ENCODE data around the gene ITGA1.

DNA sequence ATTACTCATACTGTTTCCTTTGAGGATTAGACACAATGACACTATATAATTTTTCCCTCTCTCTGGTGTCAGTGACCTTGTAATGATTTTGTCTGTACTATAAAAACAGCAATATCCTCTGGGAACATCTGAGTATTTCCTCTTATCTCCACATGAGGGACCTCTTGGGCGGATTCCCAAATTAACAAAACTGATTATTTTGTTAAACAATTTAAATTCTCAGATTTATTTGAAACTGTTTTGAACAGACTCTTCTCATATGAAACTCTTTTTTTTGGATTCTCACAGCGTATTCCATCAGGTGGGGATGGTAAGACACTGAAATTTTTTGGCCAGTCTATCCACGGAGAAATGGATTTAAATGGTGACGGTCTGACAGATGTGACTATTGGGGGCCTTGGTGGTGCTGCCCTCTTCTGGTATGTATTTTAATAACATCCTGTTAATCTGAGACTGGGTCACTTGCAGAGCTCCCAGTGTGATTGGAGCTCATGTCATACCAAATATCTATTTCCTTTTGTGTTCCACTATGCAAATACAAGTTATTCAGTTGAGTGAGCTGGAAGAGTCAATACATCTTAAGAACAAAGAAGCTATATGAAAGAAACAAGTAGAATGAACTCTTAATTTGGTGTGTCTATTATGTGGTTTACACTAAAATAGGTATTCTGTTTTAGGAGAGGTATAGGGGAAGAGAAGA lies 127.6 kb downstream of the ITGA1 start:
- TF ChIP-seq, protein P1, sequence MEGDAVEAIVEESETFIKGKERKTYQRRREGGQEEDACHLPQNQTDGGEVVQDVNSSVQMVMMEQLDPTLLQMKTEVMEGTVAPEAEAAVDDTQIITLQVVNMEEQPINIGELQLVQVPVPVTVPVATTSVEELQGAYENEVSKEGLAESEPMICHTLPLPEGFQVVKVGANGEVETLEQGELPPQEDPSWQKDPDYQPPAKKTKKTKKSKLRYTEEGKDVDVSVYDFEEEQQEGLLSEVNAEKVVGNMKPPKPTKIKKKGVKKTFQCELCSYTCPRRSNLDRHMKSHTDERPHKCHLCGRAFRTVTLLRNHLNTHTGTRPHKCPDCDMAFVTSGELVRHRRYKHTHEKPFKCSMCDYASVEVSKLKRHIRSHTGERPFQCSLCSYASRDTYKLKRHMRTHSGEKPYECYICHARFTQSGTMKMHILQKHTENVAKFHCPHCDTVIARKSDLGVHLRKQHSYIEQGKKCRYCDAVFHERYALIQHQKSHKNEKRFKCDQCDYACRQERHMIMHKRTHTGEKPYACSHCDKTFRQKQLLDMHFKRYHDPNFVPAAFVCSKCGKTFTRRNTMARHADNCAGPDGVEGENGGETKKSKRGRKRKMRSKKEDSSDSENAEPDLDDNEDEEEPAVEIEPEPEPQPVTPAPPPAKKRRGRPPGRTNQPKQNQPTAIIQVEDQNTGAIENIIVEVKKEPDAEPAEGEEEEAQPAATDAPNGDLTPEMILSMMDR (optimal IDR thresholded peaks at IDR 0.05 in 1 of 3, IDR thresholded peaks at IDR 0.05 in 1 of 3, conservative IDR thresholded peaks at IDR 0.05 in 1 of 3; ENCODE audit: extremely low read depth in 1 of 3, insufficient read depth in 2 of 3, low read length in 3 of 3), result peak; percentile 75 to 79 (median 77)
- TF ChIP-seq EZH2 (IDR thresholded peaks at IDR 0.05; ENCODE audit: low read length), result no peak
